ENCODE results near the gene GSTA4.

The GSTA4 gene

GRCh38 chr6:52994839-52995088, 320 bp downstream of the GSTA4 start:
- no peaks in the 10 kb centered on the region for H3K9me3 ChIP-seq (ENCODE audit: control insufficient read depth, insufficient read depth, low read depth, low read length)
- H3K27ac ChIP-seq (ENCODE audit: extremely low read depth, low read depth, low read length): peak overlapping the region; percentile 64
- CTCF ChIA-PET: interaction anchor here (0.6 to 3.2 kb wide), 20 partner anchors 11 to 733 kb away, joined by 3 to 22 read pairs (median 4); partner anchors contain the start of genes FBXO9 and GSTA5
- H3K36me3 ChIP-seq (ENCODE audit: control insufficient read depth in 2 of 2, insufficient read depth in 1 of 2, low read length in 2 of 2): peaks cover 0 to 14% of the 10 kb centered on the region in 2 experiments; a peak in 1 of 3 replicates
- POLR2A ChIA-PET: interaction anchor here (0.8 to 3.4 kb wide), 5 partner anchors 9 to 490 kb away, joined by 3 to 32 read pairs (median 5); partner anchors contain the start of gene FBXO9
- peak overlapping the region; percentile 62 for H3K4me3 ChIP-seq (ENCODE audit: low read depth, low read length)
- 0 out of 2 replicates have a peak, but pooled peaks cover 4% of the 10 kb centered on the region for H3K4me1 ChIP-seq (ENCODE audit: control insufficient read depth, insufficient read depth, low read length)
- no peak for TF ChIP-seq ZNF449 (tag by site-specific recombination; IDR thresholded peaks at IDR 0.05)
- no peak for TF ChIP-seq SP7 (tag by site-specific recombination; IDR thresholded peaks at IDR 0.05)
- no peak for TF ChIP-seq ZNF174 (tag by site-specific recombination; IDR thresholded peaks at IDR 0.05)
- TF ChIP-seq ZBTB17 (tag by site-specific recombination; IDR thresholded peaks at IDR 0.05): no peak
- TF ChIP-seq ZBTB48 (tag by site-specific recombination; IDR thresholded peaks at IDR 0.05): peak; percentile 62; the same call in 1 of the 2 replicates
- peak; percentile 24; the same call in 1 of the 2 replicates for TF ChIP-seq ZNF600 (tag by site-specific recombination; IDR thresholded peaks at IDR 0.05)
- TF ChIP-seq ZBTB20 (tag by site-specific recombination; IDR thresholded peaks at IDR 0.05): peak; percentile 91
- TF ChIP-seq ZNF660 (tag by site-specific recombination; IDR thresholded peaks at IDR 0.05): no peak
- TF ChIP-seq SCRT2 (tag by site-specific recombination; IDR thresholded peaks at IDR 0.05): no peak
- TF ChIP-seq ZNF664 (tag by site-specific recombination; IDR thresholded peaks at IDR 0.05): no peak
- TF ChIP-seq, protein P1, sequence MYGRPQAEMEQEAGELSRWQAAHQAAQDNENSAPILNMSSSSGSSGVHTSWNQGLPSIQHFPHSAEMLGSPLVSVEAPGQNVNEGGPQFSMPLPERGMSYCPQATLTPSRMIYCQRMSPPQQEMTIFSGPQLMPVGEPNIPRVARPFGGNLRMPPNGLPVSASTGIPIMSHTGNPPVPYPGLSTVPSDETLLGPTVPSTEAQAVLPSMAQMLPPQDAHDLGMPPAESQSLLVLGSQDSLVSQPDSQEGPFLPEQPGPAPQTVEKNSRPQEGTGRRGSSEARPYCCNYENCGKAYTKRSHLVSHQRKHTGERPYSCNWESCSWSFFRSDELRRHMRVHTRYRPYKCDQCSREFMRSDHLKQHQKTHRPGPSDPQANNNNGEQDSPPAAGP (tag by site-specific recombination; IDR thresholded peaks at IDR 0.05): no peak
- no peak for TF ChIP-seq ZNF394 (tag by site-specific recombination; IDR thresholded peaks at IDR 0.05; ENCODE audit: borderline replicate concordance)
- TF ChIP-seq, protein P2, sequence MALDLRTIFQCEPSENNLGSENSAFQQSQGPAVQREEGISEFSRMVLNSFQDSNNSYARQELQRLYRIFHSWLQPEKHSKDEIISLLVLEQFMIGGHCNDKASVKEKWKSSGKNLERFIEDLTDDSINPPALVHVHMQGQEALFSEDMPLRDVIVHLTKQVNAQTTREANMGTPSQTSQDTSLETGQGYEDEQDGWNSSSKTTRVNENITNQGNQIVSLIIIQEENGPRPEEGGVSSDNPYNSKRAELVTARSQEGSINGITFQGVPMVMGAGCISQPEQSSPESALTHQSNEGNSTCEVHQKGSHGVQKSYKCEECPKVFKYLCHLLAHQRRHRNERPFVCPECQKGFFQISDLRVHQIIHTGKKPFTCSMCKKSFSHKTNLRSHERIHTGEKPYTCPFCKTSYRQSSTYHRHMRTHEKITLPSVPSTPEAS (tag by site-specific recombination; IDR thresholded peaks at IDR 0.05): no peak
- no peak for TF ChIP-seq ZNF16 (tag by site-specific recombination; IDR thresholded peaks at IDR 0.05; ENCODE audit: low read depth)
- no peak for TF ChIP-seq PRDM6 (tag by site-specific recombination; IDR thresholded peaks at IDR 0.05)
- no peak for TF ChIP-seq TCF7L2 (IDR thresholded peaks at IDR 0.05; ENCODE audit: borderline replicate concordance, low read depth, low read length)
- no peak for TF ChIP-seq ZNF416 (tag by site-specific recombination; IDR thresholded peaks at IDR 0.05)
- TF ChIP-seq ZNF777 (tag by site-specific recombination; IDR thresholded peaks at IDR 0.05; ENCODE audit: borderline replicate concordance): no peak
- no peak for TF ChIP-seq ZFP3 (tag by site-specific recombination; IDR thresholded peaks at IDR 0.05; ENCODE audit: low read depth)
- TF ChIP-seq, protein P3, sequence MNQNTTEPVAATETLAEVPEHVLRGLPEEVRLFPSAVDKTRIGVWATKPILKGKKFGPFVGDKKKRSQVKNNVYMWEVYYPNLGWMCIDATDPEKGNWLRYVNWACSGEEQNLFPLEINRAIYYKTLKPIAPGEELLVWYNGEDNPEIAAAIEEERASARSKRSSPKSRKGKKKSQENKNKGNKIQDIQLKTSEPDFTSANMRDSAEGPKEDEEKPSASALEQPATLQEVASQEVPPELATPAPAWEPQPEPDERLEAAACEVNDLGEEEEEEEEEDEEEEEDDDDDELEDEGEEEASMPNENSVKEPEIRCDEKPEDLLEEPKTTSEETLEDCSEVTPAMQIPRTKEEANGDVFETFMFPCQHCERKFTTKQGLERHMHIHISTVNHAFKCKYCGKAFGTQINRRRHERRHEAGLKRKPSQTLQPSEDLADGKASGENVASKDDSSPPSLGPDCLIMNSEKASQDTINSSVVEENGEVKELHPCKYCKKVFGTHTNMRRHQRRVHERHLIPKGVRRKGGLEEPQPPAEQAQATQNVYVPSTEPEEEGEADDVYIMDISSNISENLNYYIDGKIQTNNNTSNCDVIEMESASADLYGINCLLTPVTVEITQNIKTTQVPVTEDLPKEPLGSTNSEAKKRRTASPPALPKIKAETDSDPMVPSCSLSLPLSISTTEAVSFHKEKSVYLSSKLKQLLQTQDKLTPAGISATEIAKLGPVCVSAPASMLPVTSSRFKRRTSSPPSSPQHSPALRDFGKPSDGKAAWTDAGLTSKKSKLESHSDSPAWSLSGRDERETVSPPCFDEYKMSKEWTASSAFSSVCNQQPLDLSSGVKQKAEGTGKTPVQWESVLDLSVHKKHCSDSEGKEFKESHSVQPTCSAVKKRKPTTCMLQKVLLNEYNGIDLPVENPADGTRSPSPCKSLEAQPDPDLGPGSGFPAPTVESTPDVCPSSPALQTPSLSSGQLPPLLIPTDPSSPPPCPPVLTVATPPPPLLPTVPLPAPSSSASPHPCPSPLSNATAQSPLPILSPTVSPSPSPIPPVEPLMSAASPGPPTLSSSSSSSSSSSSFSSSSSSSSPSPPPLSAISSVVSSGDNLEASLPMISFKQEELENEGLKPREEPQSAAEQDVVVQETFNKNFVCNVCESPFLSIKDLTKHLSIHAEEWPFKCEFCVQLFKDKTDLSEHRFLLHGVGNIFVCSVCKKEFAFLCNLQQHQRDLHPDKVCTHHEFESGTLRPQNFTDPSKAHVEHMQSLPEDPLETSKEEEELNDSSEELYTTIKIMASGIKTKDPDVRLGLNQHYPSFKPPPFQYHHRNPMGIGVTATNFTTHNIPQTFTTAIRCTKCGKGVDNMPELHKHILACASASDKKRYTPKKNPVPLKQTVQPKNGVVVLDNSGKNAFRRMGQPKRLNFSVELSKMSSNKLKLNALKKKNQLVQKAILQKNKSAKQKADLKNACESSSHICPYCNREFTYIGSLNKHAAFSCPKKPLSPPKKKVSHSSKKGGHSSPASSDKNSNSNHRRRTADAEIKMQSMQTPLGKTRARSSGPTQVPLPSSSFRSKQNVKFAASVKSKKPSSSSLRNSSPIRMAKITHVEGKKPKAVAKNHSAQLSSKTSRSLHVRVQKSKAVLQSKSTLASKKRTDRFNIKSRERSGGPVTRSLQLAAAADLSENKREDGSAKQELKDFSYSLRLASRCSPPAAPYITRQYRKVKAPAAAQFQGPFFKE (tag by site-specific recombination; IDR thresholded peaks at IDR 0.05; ENCODE audit: borderline replicate concordance): no peak
- no peak for TF ChIP-seq ZNF549 (tag by site-specific recombination; IDR thresholded peaks at IDR 0.05)
- TF ChIP-seq ZNF157 (tag by site-specific recombination; IDR thresholded peaks at IDR 0.05): no peak
- TF ChIP-seq ELK4 (IDR thresholded peaks at IDR 0.05; ENCODE audit: borderline replicate concordance, low read depth, low read length): no peak
- TF ChIP-seq ZNF571 (tag by site-specific recombination; IDR thresholded peaks at IDR 0.05): no peak
- no peak for TF ChIP-seq ZNF658 (tag by site-specific recombination; IDR thresholded peaks at IDR 0.05)
